Globus pallidus (tissue), 1 donor: ENCODE measurements around the gene ELL.
"Not testable (repeated sequence)": the region's sequence is repeated elsewhere in the genome, so short reads cannot be mapped to it uniquely, and the experiment has no call there.

Experiments used
- DNase-seq: peaks from one replicate; pipeline ENCODE4 v3.0.0-alpha.2; 2015; ENCODE audit warnings: low spot score

The ELL gene

DNA sequence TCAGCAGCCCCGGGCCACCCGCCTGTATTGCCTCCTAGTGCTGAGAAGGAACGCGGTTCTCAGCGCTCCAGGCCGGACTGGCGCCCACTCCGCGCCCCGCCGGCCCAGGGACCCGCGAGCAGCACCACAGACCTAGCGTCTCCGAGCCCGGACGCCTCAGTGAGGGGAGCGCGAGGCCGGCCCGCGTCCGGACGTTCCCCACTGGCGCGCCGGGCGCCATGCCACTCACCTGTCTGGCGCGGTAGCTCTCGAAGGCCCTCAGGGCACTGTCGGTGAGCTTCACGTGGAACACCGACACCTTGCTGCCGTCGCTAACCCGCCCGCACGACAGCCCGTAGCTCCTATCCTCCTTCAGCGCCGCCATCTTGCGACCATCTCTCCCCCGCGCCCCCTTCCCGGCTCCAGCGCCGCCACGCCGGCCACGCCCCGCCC, at the start of gene ELL:
Gene ELL, minus strand, starts transcription at position 379 of the 432 bp plus-strand sequence. Its CDS starts 15 bp downstream, at position 364.
- no peak for DNase-seq

DNA sequence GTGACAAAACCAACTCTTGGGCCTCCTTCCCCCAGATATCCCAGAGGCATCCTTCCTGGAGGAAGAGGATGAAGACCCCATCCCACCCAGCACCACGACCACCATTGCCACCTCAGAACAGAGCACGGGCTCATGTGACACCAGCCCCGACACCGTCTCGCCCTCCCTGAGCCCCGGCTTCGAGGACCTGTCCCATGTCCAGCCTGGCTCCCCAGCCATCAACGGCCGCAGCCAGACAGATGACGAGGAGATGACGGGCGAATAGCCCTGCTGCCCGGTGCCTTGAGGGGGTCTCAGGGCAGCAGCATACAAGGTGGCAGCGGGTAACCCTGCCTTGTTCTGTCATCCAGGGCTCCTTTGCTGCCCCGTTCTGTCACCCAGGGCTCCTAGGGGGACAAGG, 46.5 kb upstream of the ELL start:
- no peak for DNase-seq

DNA sequence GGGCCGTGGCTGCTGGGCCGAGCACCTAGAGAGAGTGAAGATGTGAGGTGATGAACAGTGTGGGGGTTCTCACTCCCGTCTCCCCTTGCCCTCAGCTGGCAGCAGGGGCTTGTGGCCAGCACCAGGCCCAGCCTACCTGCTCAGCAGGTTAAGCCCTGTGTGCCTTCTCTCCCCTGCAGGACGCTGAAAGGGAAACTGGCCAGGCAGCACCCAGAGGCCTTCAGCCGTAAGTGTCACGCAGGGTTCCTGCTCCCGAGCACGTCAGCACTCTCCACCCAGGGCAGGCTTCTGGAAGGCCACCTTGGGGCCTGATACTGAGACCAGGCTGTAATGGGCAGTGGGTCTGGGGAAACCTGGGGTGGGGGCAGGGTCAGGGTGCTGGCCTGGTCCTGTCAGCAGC, 45.1 kb upstream of the ELL start:
- no peak for DNase-seq

DNA sequence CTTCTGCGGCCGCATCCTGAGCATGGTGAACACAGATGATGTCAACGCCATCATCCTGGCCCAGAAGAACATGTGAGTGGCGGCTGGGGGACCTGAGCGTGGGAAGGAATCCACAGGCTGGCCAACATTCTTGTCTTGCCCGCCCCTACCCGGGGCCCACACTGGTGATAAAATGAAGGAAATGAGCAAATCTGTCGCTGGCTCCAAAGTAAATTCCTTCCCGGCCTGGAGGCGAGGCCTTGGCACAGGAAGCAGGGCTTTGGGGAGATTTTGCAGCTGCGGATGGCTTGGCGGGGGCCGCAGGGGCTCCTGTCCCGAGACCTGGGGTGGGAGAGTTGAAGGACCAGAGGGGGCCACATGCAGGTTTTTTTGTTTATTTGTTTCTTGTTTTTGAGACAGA, 40.2 kb upstream of the ELL start:
- no peak for DNase-seq

DNA sequence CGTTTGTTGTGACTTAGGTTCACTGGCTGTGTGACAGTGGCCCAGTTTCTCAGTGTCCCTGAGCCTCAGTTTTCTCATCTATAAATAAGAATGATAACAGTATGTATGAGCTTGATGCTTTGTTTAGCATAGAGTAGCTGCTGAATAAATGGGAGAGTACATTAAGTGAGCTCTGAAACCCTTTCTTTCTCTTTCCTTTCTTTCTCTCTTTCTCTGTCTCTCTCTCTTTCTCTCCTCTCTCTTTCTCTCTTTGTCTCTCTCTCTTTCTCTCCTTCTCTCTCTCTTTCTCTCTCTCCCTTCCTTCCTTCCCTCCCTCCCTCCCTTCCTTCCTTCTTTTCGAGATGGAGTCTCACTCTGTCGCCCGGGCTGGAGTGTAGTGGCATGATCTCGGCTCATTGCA, 37.8 kb upstream of the ELL start:
- DNase-seq: no peak

DNA sequence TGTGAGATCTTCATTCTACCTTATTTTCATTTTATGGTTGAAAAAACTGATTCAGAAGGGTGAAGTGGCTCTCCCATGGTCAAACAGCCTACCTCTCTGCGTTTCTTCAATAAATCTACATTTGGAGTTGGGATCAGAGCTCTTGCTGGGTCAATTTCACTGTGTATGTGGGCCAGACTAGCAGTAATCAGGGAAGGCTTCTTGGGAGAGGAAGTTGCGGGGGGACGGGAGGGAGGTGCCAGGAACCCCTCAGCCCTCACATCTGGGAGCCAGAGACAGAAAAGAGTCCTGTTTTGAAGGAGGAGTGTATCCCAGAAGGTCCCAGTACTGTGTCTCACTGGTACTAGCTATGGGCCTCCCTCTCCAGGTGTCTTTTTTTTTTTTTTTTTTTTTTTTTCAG, 36.7 kb upstream of the ELL start:
- no peak for DNase-seq

DNA sequence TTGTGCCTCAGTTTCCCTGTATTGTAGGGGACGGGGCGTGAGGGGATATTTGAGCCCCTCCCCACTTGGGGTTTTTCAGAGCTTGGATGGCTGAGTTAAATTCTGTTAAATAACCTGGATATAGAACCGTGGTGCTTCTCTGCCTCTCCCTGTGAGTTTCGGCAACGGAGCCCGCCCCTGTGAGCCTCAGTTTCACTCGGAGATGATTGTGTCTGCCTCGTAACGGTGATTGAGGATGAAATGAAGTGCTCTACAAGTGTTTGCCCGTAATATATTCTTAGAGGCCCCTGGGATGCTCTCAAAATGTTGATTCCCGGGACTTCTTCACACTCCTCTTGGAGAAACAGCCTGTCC, 36.3 kb upstream of the ELL start:
- no peak for DNase-seq

DNA sequence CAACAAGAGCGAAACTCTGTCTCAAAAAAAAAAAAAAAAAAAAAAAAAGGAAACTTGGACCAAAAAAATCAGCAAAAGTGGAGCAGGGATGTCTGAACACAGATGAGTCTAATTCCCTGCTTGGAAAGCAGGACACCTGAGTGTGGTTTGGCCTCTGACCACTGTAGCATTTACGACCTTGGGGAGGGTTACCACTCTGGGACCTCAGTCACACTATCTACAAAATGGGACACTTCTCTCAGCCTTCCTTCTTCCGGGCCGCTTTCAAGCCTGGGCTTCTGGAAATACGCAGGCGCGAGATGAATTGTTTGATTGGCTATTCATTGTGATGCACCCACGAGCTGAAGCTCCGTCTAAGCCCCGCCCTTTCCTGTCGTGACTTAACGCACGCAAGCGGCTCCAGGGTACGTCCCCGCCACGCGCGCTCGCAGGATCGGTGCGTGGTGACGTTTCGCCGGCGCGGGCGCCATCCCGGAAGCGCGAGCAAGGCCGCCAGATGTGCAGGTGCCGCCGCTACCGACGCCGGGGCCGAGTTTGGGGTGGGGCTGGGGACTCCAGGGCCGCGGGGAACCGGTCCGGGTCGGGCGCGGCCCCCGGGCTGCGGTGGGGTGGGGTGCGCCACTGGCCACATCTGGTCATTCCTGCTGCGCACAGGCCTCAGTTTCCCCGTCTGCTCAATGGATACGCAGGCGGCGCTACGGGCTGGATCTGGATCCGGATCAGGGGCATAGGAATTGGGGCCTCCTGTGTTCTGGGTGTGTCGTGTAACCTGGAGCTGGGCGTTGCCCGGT, 35.7 kb upstream of the ELL start, which contains the start of gene KXD1:
Gene KXD1, plus strand, starts transcription at position 460 of the 791 bp plus-strand sequence. CDS start 4,187 bp downstream, outside the sequence.
- peak; percentile 98 for DNase-seq

DNA sequence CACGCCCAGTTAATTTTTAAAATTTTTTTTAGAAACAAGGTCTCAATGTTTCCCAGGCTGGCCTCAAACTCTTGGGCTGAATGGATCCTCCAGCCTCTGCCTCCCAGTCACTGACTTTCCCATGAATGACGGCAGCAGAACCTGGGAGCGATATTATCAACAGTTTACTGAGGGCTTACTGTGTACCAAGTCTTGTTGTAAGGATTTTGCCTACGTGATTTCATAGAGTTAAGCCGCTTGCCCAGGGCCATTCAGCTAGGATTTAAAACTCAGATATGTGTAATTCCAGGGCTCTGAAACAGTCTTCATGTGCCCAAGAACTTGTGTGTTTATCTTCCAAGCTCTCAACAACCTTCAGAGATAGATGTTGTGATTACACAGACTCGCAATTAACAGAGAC, 29.8 kb upstream of the ELL start:
- DNase-seq: no peak

DNA sequence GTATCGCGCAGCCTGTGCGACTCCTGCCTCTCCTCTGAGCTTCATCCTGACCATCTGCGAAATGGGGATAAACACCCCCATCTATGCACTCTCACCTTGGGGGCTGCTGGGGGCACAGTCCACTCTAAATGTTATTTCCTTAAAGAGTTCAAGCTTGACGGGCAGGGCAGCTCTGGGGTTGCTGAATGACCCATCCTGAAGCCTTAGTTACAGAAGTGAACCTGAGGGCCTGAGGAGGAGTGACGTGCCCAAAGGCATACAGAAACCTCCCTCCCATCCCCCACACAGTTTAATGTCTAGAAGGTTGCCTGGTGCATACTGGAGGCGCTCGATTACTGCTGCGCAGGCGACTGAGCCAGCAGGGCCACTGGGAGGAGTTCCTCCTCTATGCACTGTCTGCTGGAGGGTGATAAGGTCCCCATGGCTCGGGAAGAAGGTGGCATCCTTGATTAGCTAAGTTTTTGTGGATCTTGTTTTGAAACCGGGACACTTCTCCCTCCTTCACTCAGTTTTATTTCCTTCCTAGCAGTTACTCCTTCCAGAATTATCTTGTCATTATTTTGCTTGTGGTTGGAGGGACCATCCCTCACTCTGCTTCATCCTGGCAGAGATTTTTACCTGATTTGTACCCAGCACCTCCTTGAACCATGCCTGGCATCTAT, 22.1 kb upstream of the ELL start:
- no peak for DNase-seq

DNA sequence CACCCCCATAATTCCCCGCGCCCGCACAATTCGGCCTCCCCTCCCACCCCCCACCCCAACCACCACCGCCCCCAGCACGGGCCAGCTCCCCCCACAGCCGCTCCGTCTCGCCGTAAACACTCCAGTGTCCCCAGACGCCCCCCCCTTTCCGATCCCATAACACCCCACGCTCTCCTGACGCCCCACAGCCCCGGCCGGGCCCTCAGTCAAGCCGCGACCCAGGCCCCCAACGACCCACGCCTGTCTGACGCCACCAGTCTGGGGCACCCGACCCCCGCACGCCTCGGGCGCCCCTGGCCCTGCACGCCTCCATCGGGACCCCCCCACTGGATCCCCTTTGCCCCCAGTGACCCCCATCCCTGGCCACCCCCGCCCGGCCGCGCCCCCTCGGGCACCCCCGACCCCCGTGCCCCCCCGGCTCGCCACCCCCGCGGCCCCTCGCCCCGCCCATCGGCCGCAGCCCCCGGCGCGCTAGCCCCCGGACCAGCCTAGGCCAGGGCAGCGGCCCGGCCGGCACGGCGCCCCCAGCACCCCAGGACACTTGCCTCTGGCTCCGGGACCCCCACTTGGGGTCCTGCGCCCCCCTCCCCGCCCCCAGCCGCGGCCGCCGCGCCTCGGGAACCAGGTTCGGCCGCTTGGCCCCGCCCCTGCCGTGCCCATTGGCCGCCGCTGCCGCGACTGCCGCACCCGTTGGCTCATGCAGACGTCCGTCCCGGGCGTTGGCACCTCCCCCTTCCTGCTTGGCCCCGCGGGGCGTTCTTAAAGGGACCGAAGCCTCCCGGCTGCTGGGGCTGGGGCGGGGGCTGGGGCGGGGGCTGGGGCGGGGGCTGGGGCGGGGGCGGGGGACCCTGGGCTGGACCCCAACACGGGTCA, 21.3 kb upstream of the ELL start, which contains the start of gene FKBP8:
Gene FKBP8, minus strand, starts transcription at position 633 of the 873 bp plus-strand sequence. CDS start 1,603 bp downstream, outside the sequence.
- DNase-seq: peak; percentile 90

DNA sequence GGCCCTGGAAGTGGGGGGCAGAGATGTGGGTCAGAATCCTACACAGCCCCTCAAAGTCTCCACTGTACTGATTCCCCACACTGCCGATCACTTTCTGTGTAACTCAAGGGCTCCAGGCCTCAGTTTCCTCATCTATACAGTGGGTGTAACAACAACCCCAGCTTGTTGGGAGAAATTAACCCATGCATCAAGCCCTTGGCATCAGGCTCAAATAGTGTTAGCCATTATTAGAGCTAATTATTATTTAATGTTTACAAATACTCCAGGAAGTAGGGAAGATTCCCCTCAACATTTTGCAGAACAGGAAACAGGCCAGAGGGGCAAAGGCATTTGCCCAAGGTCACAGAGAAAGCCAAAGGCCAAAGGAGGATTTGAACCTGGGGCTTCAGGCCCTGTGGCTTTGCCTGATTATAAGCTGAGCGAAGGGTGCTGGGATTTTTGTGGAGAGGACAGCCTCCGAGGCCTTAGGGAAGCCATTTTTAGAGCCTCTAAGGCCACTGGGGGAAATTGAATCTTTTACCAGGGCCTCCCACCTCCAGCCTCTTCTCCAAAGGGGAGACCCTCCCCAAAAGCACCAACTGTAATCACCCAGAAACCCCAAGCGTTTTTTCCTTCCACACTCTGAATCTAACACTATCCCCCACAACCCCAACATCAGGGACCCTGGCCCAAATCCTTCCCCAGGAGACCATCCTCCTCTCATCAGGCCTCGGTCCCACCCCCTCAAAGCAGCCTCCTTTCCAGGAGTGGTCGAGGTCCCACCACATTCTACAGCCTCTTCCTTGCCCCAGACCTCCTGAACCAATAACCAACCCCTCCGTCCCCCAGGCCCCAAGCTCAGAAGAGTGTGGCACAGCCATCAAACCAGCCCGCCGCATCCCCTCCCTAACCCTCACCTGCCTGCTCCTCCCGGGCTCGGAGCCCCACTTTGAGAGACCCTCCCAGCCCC, 20.4 kb upstream of the ELL start:
- no peak for DNase-seq

DNA sequence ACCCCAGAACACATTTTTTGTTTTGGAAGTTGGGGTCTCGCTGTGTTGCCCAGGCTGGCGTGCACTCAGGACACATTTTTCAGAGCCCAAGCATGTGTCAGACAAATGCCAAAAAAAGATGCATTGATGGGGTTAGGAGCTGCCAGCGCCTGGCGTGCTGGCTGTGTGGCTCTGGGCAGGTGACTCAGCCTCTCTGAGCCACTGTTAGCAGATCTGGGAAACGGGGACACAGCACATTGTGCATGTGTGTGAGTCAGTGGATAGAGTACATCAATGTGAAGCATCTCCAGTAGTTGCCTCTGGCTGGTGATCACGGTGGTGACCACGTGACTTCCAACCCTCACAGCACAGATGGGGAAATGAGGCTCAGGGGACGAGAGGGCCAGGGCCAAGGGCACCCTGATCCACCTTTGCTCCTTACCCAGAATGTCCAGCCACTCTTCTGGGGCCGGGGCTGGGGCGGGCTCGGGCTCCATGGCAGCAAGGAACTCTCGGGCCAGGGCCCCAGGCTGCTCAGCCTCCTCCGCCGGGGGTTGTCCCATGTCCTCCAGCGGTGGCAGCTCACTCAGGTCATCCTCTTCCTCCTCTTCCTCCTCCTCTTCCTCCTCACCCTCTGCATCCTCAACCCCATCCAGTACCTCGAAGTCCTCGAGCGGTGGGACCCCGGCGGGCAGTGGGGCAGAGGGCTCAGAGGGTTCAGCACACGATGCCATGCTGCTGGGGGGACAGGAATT, 19.6 kb upstream of the ELL start:
- no peak for DNase-seq

DNA sequence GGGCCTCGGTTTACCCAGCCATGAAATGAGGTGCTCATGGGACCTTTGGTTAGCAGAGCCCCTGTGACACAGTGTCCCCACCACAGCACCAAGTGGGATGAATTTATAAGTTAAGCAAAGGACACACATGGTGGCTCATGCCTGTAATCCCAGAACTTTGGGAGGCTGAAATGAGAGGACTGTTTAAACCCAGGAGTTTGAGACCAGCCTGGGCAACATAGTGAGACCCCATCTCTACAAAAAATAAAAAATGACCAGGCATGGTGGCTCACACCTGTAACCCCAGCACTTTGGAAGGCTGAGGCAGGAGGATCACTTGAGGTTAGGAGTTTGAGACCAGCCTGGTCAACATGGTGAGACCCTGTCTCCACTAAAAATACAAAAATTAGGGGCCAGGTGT, 18.3 kb upstream of the ELL start:
- DNase-seq: not testable (repeated sequence)

DNA sequence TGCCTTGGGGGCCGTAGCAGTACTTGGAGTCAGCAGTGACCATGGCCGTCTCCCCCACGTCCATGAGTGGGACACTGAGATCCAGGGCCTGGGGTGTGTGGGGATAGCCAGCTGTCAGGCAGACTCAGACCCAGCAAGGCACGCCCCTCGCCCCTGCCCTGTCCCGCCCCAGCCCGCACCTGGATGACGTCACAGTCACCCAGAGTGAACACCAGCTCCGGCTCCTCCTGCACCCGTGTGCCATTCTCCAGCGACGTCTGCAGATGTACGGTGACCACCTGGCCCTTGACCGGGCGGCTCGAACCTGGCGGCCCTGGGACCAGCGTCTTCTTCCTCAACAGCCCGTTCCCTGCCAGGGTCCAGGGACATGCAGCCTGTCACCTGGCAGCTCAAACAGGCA, 17.5 kb upstream of the ELL start:
- no peak for DNase-seq

DNA sequence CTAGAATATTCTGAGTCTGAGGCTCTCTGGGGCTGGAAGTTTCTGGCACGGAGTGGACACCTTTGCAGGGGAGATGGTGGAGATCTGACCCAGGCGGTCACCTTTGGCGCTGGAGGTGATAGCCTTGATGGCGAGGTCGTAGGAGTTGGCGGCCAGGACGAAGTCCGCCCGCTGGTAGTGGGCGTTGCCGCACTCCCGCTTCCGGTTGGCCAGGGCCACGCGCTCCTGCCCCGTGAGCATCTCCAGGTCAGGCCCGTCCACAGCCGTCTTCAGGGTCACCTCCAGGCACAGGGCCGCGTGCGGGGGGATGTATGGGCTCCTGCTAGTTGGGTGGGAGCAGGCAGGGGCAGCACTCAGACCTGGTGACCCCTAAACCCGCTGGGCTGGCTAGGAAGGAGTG, 16.2 kb upstream of the ELL start:
- DNase-seq: no peak

DNA sequence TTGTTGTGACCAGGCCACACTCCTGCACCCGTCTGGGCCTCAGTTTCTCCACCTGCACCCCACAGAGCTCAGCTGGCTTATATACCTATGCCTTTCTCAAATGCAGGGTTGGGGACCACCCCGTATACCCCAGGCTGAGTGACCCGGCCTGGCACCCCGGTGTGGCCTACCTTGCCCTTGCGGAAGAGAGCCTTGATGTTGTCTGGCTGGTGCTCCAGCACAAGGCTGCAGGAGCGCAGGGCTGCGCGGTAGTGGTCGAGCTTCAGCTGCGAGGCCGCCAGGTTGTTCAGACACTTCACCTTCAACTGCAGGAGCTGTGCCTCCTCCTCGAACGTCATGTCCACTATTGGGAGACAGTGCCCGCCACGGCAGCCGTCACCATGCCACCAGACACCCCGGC, 15.6 kb upstream of the ELL start:
- no peak for DNase-seq

DNA sequence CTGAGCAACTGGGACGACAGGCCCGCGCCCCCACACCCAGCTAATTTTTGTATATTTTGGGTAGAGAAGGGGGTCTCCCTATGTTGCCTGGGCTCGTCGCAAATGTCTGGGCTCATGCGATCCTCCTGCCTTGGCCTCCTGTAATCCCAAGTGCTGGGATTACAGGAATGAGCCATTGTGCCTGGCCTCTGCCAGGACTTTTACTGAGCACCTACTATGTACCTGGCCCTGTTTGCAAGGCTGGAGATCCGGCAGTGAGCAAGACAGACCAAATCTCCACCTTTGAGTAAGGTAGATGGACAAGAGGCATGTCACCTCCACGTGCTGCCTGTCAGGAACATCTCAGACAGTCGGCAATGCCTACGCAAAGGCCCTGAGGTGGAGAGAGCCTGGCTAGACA, 14.6 kb upstream of the ELL start:
- no peak for DNase-seq

DNA sequence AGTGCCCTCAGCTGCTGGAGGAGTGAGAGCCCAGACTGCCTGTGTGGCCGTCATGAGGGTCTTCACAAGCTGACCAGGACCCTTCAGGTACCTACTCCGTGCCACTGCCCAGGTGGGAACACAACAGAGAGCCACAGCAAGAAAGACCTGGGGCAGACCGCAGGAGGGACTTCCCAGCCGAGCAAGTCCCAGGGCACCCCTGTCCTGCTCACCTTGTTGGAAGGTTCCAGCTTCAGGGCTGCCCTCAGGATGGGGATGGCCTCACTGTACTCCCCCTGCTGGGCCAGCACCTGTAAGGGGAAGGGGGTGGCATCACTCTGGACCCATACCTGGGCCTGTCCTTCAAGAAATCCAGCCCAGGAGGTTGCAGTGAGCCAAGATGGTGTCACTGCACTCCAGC, 11.2 kb upstream of the ELL start:
- no peak for DNase-seq

DNA sequence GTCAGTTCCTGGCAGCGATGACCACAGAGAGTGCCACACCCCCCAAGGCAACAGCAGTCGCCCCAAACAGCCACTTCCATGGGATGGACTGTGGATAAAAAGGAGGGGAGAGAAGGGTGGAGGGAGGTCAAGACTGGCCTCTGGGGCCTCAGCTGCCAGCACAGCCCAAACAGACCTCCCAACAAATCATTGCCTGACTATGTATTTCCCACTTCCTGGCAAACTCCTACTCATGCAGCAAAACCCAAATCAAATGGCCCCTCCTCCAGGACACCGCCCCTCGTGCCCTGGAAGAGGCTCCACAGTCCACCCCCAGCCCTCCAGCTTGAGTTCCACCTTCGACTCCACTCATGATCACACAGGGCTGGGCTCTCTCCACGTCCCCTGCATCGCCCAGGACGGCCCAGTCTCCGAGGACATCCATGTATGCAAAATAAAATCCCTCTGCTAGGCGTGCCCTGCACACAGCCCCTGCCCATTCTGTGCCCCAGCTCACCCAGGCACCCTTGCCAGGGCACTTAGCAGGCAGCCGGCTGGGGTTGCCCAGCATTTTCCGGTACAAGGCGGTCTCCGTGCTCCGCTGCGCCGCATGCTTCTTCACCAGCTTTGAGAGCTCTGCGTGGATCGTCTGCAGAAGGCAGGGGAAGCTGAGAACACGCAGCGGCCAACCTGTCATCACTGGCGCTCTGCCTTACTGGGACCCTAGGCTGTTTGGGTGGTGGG, 10.5 kb upstream of the ELL start:
- no peak for DNase-seq
